T1000 (cell line): ENCODE data around the gene PEX7.
"Not testable (repeated sequence)": the region's sequence is repeated elsewhere in the genome, so short reads cannot be mapped to it uniquely, and the experiment has no call there.

Experiments
- DNase-seq: peaks from one replicate; lab custom pipeline; 2025; ENCODE audit warnings: mixed read lengths; lab: John Stamatoyannopoulos, UW

PEX7 gene

GRCh38 chr6:136840276-136841001, 18.0 kb downstream of the PEX7 start:
- DNase-seq: no peak

- no peak for DNase-seq
Observed at GRCh38 chr6:136843210-136843609, 20.8 kb downstream of the PEX7 start.

- DNase-seq: no peak
Observed at GRCh38 chr6:136846046-136846445, 23.7 kb downstream of the PEX7 start.

GRCh38 chr6:136846477-136846876, 24.1 kb downstream of the PEX7 start:
- DNase-seq: not testable (repeated sequence)

GRCh38 chr6:136849979-136850563, 27.7 kb downstream of the PEX7 start:
- not testable (repeated sequence) for DNase-seq

DNA sequence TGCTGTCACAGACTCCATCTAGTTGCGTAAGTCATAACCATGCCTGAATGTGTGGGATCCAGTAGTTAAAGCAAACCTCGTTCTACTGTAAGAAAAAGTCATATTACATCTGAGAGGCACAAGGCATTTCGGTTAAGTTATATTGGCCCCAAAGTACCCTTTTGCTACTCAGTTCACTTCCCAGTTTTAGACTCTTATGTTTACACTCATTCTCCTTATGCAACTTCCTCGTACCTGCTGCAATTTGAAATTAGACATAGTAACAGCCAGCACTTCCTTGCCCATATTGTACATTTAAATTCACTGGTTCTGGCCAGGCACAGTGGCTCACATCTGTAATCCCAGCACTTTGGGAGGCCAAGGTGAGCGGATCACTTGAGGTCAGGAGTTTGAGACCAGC, 37.0 kb downstream of the PEX7 start:
- DNase-seq: no peak

GRCh38 chr6:136860043-136860442, 37.7 kb downstream of the PEX7 start:
- no peak for DNase-seq

DNA sequence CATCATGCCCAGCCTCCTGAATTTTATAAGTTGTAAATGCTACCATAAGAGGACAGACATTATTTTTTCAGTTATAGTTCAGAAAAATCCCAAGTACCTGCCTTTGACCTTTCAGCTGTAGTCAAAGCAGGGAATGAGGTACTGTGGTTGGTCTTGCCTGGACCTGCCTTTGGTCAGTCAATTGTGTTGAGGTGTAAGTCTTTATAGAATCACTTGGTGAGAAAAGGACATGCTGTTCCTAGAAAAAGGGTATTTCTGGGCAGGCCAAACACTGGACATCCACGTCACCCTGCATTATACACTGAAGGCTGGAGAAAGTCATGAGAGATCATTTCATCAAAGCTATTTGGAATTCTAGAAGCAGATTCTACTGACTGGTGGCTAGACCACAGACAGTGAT, 40.3 kb downstream of the PEX7 start:
- no peak for DNase-seq

DNA sequence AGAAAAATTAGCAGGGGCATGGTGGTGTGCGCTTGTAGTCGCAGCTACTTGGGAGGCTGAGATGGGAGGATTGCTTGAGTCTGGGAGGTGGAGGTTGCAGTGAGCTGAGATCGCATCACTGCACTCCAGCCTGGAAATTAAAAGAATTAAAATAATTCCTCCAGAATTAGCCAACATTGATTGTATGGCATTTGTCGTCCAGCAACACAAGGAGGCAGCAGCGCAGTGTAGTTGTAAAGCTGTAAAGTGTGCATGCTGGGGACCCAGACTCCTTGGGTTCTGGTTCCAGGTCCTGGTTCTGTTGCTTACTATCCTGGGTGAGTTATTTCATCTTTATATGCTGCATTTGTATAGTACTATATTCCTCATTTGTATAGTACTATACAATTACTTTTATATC, 41.4 kb downstream of the PEX7 start:
- no peak for DNase-seq

GRCh38 chr6:136864676-136865075, 42.3 kb downstream of the PEX7 start:
- no peak for DNase-seq

DNA sequence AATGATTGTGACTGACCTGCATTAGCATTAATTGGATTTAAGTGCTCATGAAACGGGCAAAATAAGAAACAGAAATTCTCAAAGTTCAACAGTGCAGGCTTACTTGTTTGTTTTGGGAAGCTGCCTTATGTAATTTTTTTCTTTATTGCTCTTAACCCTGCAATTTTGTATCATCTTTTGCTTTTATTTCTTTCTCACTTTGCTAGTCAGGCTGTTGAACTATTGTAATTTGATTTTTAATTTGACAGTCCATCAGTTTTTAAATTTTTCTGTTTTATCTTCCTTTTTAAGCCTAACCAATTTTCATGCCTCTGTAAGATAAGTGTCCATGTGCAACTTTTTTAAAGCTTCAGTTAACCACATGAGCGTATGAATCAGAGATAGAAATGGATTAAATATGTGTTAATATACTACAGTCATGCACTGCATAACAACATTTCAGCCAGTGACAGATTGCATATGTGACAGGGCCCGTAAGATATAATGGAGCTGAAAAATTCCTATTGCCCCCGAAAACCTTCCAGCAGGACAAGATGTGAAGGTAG, 44.6 kb downstream of the PEX7 start:
- DNase-seq: no peak

- DNase-seq: no peak
Observed at GRCh38 chr6:136869451-136869850, 47.1 kb downstream of the PEX7 start.

- no peak for DNase-seq
Observed at GRCh38 chr6:136873748-136874147, 51.4 kb downstream of the PEX7 start.

DNA sequence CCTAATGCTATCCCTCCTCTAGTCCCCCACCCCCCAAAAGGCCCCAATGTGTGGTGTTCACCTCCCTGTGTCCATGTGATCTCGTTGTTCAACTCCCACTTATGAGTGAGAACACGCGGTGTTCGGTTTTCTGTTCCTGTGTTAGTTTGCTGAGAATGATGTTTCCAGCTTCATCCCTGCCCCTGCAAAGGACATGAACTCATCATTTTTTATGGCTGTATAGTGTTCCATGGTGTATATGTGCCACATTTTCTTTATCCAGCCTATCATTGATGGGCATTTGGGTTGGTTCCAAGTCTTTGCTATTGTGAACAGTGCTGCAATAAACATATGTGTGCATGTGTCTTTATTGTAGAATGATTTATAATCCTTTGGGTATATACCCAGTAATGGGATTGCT, 54.1 kb downstream of the PEX7 start:
- DNase-seq: not testable (repeated sequence)

- no peak for DNase-seq
Observed at GRCh38 chr6:136880748-136881460, 58.5 kb downstream of the PEX7 start.

- DNase-seq: no peak
Observed at GRCh38 chr6:136886091-136886490, 63.7 kb downstream of the PEX7 start.

- no peak for DNase-seq
Observed at GRCh38 chr6:136887953-136888352, 65.6 kb downstream of the PEX7 start.

- DNase-seq: no peak
Observed at GRCh38 chr6:136889271-136890193, 67.1 kb downstream of the PEX7 start.

DNA sequence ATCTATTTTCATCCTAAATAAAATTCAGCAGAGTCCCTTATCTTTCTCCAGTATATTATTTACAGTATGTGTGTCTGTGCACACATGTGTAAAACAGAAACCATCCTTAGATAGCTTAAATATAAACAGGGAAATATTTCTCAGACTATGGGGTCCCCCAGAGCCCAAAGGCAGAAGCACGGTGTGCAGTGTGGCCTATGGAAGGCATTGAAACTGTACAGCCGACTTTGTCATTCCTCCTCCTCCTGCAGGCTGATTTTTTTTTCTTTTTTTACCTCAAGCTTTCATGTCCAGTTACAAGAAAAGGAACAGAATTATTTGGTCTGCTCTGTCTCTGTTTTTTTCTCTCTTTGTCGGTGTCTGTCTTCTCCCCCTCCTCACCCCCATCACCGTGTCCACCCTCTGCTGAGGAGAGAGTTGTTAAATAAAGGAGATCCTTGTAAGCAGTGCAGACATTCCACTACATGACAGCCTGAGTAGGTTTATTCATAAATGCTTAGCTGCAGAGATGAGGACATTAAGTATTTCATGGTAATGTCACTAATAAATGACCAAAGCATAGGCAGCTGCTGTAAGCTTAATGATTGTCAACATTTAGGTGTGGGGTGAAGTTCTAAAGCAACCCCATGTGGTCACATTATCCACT, 67.9 kb downstream of the PEX7 start:
- no peak for DNase-seq

DNA sequence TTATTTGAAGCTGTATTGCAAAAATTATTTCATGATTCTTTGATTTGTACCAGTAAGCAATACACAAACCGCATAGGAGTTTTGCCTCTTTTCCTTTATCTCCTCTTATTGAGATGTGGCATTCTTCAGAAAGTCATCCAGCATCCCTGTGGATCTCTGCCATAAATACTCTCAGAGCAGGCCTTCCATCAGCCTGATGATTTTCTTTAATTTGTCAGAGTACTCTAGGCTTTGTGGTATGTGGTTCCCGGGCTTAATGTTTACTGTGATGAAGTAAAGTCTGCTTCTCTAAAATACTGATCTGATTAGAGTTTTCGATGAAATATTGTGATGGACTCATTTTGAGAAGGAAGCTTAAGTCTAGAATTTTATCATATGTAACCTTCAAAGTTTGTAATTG, 68.6 kb downstream of the PEX7 start:
- DNase-seq: no peak

GRCh38 chr6:136893187-136893586, 70.8 kb downstream of the PEX7 start:
- DNase-seq: no peak
